GM04503 (cell line): Measurements from ENCODE around the gene HOOK2.
"Not testable (repeated sequence)": the region's sequence is repeated elsewhere in the genome, so short reads cannot be mapped to it uniquely, and the experiment has no call there.

Source experiments
- DNase-seq: peaks from one replicate; pipeline ENCODE4 v3.0.0-alpha.2; 2012; ENCODE audit warnings: low read depth

HOOK2 gene

DNA sequence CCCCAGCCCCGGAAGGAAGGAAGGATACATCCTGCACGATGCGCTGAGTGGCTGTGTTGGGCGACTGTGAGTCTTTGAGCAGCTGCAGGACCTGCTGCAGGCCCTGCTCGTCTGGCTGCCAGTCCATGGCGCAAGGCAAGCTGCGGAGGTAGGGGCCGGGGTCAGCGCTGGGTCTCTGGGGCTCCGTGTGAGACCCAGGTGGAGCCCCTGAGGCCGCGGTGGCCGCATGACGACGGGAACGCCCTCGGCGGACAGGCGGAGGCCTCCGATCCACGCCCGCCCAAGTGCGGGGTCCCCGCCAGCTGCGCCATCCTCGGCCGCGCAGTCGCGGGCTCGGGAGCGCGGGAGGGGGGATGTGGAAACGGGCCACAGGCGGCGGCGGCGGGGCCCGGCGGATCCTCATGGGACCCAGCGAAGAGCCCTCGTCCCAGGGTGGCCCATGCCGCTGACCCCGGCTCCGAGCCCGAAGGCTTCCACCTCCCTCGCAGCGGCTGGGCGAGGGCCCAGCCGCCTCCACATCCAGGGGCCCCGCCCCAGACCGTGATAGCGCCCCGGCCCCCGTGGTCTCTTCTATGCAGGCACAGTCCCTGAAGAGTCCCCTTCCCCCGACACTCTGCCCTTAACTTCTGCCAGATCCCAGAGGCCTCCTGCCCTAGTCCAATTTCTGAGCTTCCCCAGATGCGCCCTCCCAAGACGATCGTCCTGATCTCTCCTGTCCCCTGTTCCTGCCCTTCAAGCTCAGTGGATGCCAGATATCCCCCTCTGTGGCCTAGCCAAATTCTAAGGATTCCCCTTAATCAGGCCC, 54.3 kb downstream of the HOOK2 start:
- DNase-seq = no peak

DNA sequence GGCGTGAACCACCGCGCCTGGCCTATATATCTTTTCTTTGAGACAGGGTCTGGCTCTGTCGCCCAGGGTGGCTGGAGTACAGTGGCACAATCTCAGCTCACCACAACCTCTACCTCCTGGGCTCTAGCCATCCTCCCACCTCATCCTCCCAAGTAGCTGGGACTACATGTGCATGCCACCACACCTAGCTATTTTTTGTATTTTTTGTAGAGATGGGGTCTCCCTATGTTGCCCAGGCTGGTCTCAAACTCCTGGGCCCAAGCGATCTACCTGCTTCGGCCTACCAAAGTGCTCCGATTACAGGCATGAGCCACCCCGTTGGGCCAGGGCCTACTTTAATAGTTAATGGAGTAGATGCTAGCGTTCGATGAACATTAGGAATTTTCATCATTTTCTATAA, 55.1 kb downstream of the HOOK2 start:
- DNase-seq = no peak

DNA sequence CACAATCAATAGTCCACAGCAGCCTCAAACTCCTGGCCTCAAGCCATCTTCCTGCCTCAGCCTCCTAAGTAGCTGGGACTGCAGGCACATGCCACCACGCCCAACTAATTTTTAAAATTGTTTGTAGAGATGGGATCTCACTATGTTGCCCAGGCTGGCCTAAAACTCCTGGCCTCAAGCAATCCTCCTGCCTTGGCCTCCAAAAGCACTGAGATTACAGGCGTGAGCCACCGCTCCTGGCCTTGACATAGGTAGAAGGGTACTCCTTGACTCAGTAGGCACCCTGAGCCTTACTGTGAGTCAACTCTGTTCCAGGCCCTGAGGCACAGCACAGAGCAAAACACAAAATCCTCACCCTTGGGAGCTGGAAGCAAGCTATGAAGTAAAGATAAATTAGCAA, 59.4 kb downstream of the HOOK2 start:
- DNase-seq = no peak

DNA sequence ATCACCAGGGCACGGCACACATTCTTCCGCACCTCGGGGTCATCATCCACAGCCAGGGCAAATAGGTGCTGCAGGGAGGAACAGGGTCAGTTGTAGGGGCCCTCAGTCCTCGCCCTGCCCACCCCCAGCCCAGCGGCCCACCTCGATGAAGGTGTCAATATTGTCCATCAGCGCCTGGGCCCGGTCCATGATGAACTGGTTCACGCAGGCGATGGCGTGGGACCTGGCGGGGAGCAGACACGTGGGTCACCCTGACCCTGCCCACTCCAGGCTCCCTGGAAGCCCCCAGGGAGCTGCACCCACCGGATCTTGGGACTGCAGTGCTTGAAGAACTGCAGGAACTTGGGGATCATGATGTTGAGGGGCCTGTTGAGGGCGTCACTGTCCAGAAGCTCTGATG, 60.2 kb downstream of the HOOK2 start:
- no peak for DNase-seq

DNA sequence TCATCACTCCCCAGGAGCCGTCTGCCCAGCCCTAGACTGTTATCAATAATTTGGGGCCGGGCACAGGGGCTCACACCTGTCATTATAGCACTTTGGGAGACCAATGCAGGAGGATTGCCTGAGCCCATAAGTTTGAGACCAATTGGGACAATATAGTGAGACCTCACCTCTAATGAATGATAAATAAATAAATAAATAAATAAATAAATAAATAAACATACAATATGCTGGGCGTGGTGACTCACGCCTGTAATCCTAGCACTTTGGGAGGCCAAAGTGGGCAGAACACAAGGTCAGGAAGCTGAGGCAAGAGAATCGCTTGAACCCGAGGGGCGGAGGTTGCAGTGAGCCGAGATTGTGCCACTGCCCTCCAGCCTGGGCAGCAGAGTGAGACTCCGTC, 62.0 kb downstream of the HOOK2 start:
- not testable (repeated sequence) for DNase-seq
